Measurements from ENCODE around the gene PERM1.
"Not testable (repeated sequence)": the region's sequence is repeated elsewhere in the genome, so short reads cannot be mapped to it uniquely, and the experiment has no call there.

The PERM1 gene

DNA sequence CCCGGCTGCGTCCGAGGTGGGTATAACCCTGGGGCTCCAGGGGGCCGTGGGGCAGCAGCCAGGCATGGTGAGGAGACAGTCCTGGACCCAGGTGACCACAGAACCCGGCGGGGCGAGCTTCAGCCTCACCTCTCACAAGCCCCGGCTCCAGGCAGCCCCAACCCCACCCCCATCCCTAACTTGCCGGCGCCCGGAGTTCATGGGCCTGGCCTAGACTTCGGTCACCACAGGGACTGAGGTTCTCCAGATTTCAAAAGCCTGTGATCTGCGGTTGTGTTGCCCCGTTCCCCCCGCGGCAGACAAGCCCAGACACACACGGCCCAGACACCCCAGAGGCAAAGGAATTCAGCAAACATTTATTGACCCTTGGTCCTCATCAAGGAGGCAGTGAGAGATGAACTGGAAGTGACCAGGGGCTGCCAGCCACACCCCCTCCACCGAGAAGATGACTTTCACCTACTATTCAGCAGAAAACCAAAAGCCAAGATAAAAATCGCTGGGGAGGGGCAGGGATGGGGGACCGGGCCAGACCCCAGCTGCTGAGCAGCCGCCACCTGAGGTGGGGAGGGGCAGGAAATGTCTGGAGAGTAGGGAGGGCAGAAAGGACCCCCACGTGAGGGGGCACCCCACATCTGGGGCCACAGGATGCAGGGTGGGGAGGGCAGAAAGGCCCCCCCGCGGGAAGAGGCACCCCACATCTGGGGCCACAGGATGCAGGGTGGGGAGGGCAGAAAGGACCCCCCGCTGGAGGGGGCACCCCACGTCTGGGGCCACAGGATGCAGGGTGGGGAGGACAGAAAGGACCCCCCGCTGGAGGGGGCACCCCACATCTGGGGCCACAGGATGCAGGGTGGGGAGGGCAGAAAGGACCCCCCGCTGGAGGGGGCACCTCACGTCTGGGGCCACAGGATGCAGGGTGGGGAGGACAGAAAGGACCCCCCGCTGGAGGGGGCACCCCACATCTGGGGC, 14.1 kb upstream of the PERM1 start:
- Histone ChIP-seq H3K27ac (ENCODE audit: low read depth, low read length) (no peak overlapping the region), H3K27me3 (ENCODE audit: control insufficient read depth, insufficient read depth, low read length) (peaks cover 85% of the 10 kb centered on the region), H3K4me3 (ENCODE audit: low read depth, low read length) (no peak overlapping the region), H3K36me3 (ENCODE audit: control insufficient read depth, insufficient read depth, low read length) (no peaks in the 10 kb centered on the region), H3K9me3 (ENCODE audit: control insufficient read depth, insufficient read depth, low read length) (no peaks in the 10 kb centered on the region), H3K9ac (ENCODE audit: low read depth, low read length) (no peak overlapping the region), H3K4me1 (ENCODE audit: control insufficient read depth, insufficient read depth, low read length) (no peaks in the 10 kb centered on the region)

DNA sequence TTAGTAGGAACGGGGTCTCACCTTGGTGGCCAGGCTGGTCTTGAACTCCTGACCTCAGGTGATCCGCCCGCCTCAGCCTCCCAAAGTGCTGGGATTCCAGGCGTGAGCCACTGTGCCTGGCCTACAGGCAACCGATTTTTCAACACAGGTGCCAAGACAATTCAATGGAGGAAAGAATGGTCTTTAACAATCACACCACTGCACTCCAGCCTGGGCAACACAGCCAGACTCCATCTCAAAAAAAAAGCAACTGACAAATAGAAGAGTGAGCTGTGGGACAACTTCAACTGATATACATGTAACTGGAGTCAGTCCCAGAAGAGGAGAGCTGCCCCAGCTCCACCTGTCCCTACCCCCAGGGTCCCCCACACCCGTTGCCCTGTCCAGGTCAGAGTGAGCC, 12.7 kb upstream of the PERM1 start:
- not testable (repeated sequence) for H3K36me3 ChIP-seq (ENCODE audit: control insufficient read depth, insufficient read depth, low read length); H3K9ac ChIP-seq (ENCODE audit: low read depth, low read length); H3K4me3 ChIP-seq (ENCODE audit: low read depth, low read length); H3K27ac ChIP-seq (ENCODE audit: low read depth, low read length); H3K9me3 ChIP-seq (ENCODE audit: control insufficient read depth, insufficient read depth, low read length); H3K4me1 ChIP-seq (ENCODE audit: control insufficient read depth, insufficient read depth, low read length)
- peaks cover 82% of the 10 kb centered on the region for H3K27me3 ChIP-seq (ENCODE audit: control insufficient read depth, insufficient read depth, low read length)

DNA sequence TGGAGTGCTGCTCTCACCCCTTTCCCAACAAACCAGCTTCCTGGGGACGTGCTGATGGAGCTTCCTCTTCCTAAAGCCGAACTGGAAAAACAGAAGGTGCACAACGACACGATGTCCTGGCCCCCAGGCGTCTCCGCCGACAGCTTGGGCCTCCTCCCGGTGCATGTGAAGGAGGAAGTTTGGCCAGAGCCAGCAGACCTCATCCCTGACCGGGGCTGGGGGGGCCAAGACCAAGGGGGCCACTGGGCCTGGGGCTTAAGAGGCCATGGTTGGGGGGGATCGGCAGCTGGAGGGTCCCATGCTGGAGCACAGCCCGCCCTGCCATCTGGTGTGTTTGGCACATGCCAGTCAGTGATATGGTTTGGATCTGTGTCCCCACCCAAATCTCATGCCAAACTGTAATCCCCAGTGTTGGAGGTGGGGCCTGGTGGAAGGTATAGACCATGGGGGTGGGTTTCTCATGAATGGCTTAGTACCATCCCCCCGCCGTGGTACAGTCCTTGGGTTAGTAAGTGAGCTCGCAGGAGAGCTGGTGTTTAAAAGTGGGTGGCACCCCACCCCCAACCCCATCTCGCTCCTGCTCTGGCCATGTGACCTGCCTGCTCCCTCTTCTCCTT, 11.6 kb upstream of the PERM1 start:
- peaks cover 82% of the 10 kb centered on the region for H3K27me3 ChIP-seq (ENCODE audit: control insufficient read depth, insufficient read depth, low read length)
- H3K4me3 ChIP-seq (ENCODE audit: low read depth, low read length) = no peak overlapping the region
- no peaks in the 10 kb centered on the region for H3K36me3 ChIP-seq (ENCODE audit: control insufficient read depth, insufficient read depth, low read length)
- no peak overlapping the region for H3K9ac ChIP-seq (ENCODE audit: low read depth, low read length)
- H3K4me1 ChIP-seq (ENCODE audit: control insufficient read depth, insufficient read depth, low read length) = no peaks in the 10 kb centered on the region
- H3K9me3 ChIP-seq (ENCODE audit: control insufficient read depth, insufficient read depth, low read length) = no peaks in the 10 kb centered on the region
- H3K27ac ChIP-seq (ENCODE audit: low read depth, low read length) = no peak overlapping the region

DNA sequence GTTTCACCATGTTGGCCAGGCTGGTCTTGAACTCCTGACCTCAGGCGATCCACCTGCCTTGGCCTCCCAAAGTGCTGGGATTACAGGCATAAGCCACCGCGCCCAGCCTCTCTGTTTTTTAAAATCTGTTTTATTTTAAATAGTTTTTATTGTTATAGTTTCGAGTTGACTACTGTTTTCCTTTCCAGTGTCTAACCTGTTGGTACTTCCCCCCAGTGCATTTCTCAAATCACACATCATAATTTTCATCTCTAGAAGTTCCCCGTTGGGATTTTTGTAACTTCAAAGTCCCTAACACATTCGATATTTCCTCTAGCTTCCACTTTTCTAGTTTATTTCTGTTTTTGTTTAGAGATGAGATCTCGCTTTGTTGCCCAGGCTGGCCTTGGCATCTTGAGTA, 10.5 kb upstream of the PERM1 start:
- no peak overlapping the region for H3K4me3 ChIP-seq (ENCODE audit: low read depth, low read length)
- no peaks in the 10 kb centered on the region for H3K4me1 ChIP-seq (ENCODE audit: control insufficient read depth, insufficient read depth, low read length)
- H3K27ac ChIP-seq (ENCODE audit: low read depth, low read length) = no peak overlapping the region
- no peaks in the 10 kb centered on the region for H3K9me3 ChIP-seq (ENCODE audit: control insufficient read depth, insufficient read depth, low read length)
- no peak overlapping the region for H3K9ac ChIP-seq (ENCODE audit: low read depth, low read length)
- H3K36me3 ChIP-seq (ENCODE audit: control insufficient read depth, insufficient read depth, low read length) = no peaks in the 10 kb centered on the region
- peaks cover 72% of the 10 kb centered on the region for H3K27me3 ChIP-seq (ENCODE audit: control insufficient read depth, insufficient read depth, low read length)

DNA sequence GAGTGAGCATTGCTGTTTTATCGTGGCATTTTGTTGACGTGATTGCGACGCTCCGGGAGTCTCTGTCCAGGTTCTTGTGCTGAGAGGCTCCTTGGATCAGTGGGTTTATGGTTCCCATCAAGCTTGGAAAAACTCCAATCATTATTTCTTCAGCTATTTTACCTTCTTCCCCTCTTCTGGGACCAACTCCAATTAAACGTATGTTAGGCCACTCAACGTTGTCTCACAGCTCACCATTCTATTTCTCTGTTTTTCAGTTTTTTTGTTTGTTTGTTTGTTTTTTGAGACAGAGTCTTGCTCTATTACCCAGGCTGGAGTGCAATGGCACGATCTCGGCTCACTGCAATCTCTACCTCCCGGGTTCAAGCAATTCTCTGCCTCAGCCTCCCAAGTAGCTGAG, 10.0 kb upstream of the PERM1 start:
- Histone ChIP-seq H3K36me3 (ENCODE audit: control insufficient read depth, insufficient read depth, low read length) (no peaks in the 10 kb centered on the region), H3K9me3 (ENCODE audit: control insufficient read depth, insufficient read depth, low read length) (no peaks in the 10 kb centered on the region), H3K9ac (ENCODE audit: low read depth, low read length) (no peak overlapping the region), H3K4me3 (ENCODE audit: low read depth, low read length) (no peak overlapping the region), H3K4me1 (ENCODE audit: control insufficient read depth, insufficient read depth, low read length) (no peaks in the 10 kb centered on the region), H3K27me3 (ENCODE audit: control insufficient read depth, insufficient read depth, low read length) (peaks cover 67% of the 10 kb centered on the region), H3K27ac (ENCODE audit: low read depth, low read length) (no peak overlapping the region)

DNA sequence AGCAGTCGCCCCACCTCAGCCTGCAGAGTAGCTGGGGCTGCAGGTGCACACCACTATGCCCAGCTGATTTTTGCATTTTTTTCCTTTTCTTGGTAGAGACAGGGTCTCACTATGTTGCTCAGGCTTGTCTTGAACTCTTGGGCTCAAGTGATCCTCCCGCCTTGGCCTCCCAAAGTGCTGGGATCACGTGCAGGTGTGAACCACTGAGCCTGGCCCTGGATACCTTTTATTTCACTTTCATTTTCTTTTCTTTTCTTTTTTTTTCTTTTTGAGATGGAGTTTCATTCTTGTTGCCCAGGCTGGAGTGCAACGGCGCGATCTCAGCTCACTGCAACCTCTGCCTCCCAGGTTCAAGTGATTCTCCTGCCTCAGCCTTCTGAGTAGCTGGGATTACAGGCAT, 9.4 kb upstream of the PERM1 start:
- peaks cover 64% of the 10 kb centered on the region for H3K27me3 ChIP-seq (ENCODE audit: control insufficient read depth, insufficient read depth, low read length)
- not testable (repeated sequence) for H3K27ac ChIP-seq (ENCODE audit: low read depth, low read length)

DNA sequence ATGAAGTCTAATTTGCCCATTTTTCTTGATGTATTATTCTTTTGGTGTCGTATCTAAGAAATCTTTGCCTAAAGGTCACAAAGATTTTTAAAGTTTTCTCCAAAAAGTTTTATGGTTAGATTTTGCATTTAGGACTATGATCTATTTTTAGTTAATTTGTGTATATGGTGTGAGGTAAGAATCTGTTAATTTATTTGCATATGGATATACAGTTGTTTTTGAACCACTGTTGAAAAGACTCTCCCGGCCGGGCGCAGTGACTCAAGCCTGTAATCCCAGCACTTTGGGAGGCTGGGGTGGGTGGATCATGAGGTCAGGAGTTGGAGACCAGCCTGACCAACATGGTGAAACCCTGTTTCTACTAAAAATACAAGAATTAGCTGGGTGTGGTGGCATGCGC, 6.2 kb upstream of the PERM1 start:
- H3K36me3 ChIP-seq (ENCODE audit: control insufficient read depth, insufficient read depth, low read length); H3K9ac ChIP-seq (ENCODE audit: low read depth, low read length); H3K27ac ChIP-seq (ENCODE audit: low read depth, low read length); H3K4me1 ChIP-seq (ENCODE audit: control insufficient read depth, insufficient read depth, low read length); H3K9me3 ChIP-seq (ENCODE audit: control insufficient read depth, insufficient read depth, low read length); H3K4me3 ChIP-seq (ENCODE audit: low read depth, low read length): not testable (repeated sequence)
- peaks cover 61% of the 10 kb centered on the region for H3K27me3 ChIP-seq (ENCODE audit: control insufficient read depth, insufficient read depth, low read length)

More for the DNA sequence above, 9.4 kb upstream of the PERM1 start:
- not testable (repeated sequence) for H3K36me3 ChIP-seq (ENCODE audit: control insufficient read depth, insufficient read depth, low read length); H3K4me3 ChIP-seq (ENCODE audit: low read depth, low read length); H3K9me3 ChIP-seq (ENCODE audit: control insufficient read depth, insufficient read depth, low read length); H3K4me1 ChIP-seq (ENCODE audit: control insufficient read depth, insufficient read depth, low read length); H3K9ac ChIP-seq (ENCODE audit: low read depth, low read length)

DNA sequence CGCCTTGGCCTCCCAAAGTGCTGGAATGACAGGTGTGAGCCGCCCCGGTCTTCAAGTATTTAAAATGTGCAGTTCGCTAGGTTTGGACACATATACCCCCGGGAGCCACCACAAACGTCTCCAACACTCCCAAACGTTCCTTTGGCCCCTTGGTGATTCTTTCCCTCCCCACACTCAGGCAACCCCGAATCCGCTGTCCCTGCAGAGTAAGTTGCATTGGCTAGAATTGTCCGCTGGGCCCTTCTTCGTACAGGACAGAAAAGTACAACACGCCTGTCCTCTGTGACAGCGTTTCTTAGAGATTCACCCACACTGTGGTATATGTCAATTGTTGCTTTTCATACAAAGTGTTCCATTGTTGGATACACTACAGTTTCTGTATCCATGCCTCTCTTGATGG, 3.2 kb upstream of the PERM1 start:
- Histone ChIP-seq H3K27me3 (ENCODE audit: control insufficient read depth, insufficient read depth, low read length) (peaks cover 57% of the 10 kb centered on the region), H3K36me3 (ENCODE audit: control insufficient read depth, insufficient read depth, low read length) (no peaks in the 10 kb centered on the region), H3K9me3 (ENCODE audit: control insufficient read depth, insufficient read depth, low read length) (no peaks in the 10 kb centered on the region), H3K9ac (ENCODE audit: low read depth, low read length) (no peak overlapping the region), H3K4me1 (ENCODE audit: control insufficient read depth, insufficient read depth, low read length) (no peaks in the 10 kb centered on the region), H3K4me3 (ENCODE audit: low read depth, low read length) (no peak overlapping the region), H3K27ac (ENCODE audit: low read depth, low read length) (no peak overlapping the region)

DNA sequence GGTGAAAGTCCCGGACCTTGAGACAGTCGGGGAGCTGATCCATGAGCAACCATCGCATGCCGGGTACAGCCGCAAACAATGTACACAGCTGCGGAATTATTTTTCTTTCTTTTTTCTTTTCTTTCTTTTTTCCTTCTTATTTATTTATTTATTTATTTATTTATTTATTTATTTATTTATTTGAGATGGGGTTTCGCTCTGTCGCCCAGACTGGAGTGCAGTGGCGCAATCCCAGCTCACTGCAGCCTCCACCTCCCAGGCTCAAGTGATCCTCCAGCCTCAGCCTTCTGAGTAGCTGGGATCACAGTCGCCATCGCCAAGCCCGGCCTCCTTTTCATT, 2.6 kb upstream of the PERM1 start:
- H3K4me1 ChIP-seq (ENCODE audit: control insufficient read depth, insufficient read depth, low read length) = no peaks in the 10 kb centered on the region
- no peaks in the 10 kb centered on the region for H3K9me3 ChIP-seq (ENCODE audit: control insufficient read depth, insufficient read depth, low read length)
- H3K27ac ChIP-seq (ENCODE audit: low read depth, low read length) = no peak overlapping the region
- H3K4me3 ChIP-seq (ENCODE audit: low read depth, low read length) = no peak overlapping the region
- H3K27me3 ChIP-seq (ENCODE audit: control insufficient read depth, insufficient read depth, low read length) = peaks cover 59% of the 10 kb centered on the region
- H3K9ac ChIP-seq (ENCODE audit: low read depth, low read length) = no peak overlapping the region
- no peaks in the 10 kb centered on the region for H3K36me3 ChIP-seq (ENCODE audit: control insufficient read depth, insufficient read depth, low read length)

DNA sequence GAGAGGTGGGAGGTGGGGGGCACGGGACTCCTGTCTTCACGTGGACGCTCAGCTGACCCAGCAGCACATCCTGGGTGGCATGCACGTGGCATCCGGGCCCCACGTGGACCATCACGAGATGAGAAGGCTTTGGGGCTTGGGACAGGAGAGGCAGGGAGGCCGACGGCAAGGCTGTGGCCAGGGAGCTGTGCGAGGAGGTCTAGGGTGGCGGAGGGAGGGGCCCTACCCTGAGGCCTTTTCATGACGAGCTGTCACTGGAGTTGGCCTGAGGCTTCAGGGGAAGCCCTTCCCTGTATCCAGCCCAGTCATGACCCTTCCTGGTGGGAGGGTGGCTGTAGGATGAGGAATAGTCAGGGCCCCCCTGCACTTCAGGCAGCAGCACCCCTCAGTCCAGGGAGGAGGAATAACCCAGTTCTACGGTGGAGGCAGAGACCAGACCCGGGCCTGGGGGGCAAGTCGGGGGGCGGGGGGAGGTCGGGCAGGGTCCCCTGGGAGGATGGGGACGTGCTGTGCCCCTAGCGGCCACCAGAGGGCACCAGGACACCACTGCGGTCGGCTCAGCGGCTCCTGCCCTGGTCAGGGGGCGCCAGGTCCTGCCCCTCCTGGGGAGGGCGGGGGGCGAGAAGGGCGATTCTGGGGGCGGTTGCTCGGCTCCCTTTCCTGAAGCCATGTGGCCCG, 2.0 kb upstream of the PERM1 start:
- no peaks in the 10 kb centered on the region for H3K36me3 ChIP-seq (ENCODE audit: control insufficient read depth, insufficient read depth, low read length)
- H3K27ac ChIP-seq (ENCODE audit: low read depth, low read length) = no peak overlapping the region
- no peak overlapping the region for H3K9ac ChIP-seq (ENCODE audit: low read depth, low read length)
- H3K27me3 ChIP-seq (ENCODE audit: control insufficient read depth, insufficient read depth, low read length) = peaks cover 55% of the 10 kb centered on the region
- H3K9me3 ChIP-seq (ENCODE audit: control insufficient read depth, insufficient read depth, low read length) = no peaks in the 10 kb centered on the region
- no peak overlapping the region for H3K4me3 ChIP-seq (ENCODE audit: low read depth, low read length)
- H3K4me1 ChIP-seq (ENCODE audit: control insufficient read depth, insufficient read depth, low read length) = no peaks in the 10 kb centered on the region

Data from HUES48 (cell line).